Measurements from ENCODE around the gene BANF2.
"Not testable (repeated sequence)": the region's sequence is repeated elsewhere in the genome, so short reads cannot be mapped to it uniquely, and the experiment has no call there.

The BANF2 gene

DNA sequence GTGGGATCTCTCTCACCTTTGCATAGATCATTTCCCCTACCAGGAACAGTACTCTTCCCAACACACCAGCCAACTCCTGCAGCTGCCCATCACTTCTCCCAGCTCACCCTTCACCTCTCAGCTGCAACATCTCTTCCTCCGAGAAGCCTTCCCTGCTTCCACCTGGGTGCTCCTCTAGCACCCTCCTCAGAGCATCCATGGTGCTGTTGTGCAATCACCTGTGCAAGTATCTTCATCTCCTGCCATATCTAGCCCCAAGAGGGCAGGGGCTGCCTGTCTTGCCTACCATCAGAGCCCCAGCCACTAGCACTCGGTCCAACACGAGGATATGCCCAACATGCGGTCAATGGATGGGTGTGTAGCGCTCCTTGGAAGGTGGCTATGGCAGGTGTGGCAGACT, 75.8 kb downstream of the BANF2 start:
- Histone ChIP-seq H3K4me1 (ENCODE audit: insufficient read depth, insufficient read length) (no peaks in the 10 kb centered on the region), H3K36me3 (ENCODE audit: insufficient read depth, insufficient read length, low read length) (no peaks in the 10 kb centered on the region), H3K4me3 (ENCODE audit: insufficient read length, low read depth) (no peak overlapping the region), H3K9me3 (ENCODE audit: insufficient read depth, low read length) (peaks cover 11% of the 10 kb centered on the region; the same call in 1 of the 2 replicates), H3K9ac (ENCODE audit: insufficient read length, low read depth) (no peak overlapping the region), H3K27me3 (ENCODE audit: insufficient read depth, insufficient read length) (no peaks in the 10 kb centered on the region)
- DNase-seq (ENCODE audit: low read depth, low spot score) = no peak
- no peak for TF ChIP-seq SUZ12 (IDR thresholded peaks at IDR 0.05; ENCODE audit: extremely low read depth, insufficient read depth, insufficient read length)
- TF ChIP-seq YY1 (IDR thresholded peaks at IDR 0.05; ENCODE audit: insufficient read depth, insufficient read length) = no peak
- no peak for TF ChIP-seq ZNF274 (IDR thresholded peaks at IDR 0.05; ENCODE audit: low read depth, low read length)

DNA sequence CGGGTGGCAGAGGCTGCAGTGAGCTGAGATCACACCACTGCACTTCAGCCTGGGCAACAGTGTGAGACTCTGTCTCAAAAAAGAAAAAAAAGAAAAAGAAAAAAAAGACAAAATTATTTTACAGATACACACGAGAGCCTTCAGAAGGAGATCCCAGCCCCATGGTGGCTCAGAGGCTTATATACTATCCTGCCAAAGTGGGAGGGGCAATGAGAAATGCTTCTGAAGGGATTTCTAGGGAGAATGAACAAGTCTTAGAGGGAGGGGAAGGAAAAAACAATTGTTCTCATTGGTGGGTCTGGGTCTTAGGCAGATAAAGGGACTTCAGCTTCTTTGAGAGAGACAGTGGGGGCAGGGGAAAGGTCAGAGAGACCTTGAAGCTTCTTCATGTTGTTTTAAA, 76.8 kb downstream of the BANF2 start:
- no peak overlapping the region for H3K4me3 ChIP-seq (ENCODE audit: insufficient read length, low read depth)
- no peaks in the 10 kb centered on the region for H3K27me3 ChIP-seq (ENCODE audit: insufficient read depth, insufficient read length)
- H3K9ac ChIP-seq (ENCODE audit: insufficient read length, low read depth) = no peak overlapping the region
- peaks cover 11% of the 10 kb centered on the region; the same call in 1 of the 2 replicates for H3K9me3 ChIP-seq (ENCODE audit: insufficient read depth, low read length)
- DNase-seq (ENCODE audit: low read depth, low spot score) = no peak
- no peak for TF ChIP-seq YY1 (IDR thresholded peaks at IDR 0.05; ENCODE audit: insufficient read depth, insufficient read length)
- no peak for TF ChIP-seq ZNF274 (IDR thresholded peaks at IDR 0.05; ENCODE audit: low read depth, low read length)
- TF ChIP-seq SUZ12 (IDR thresholded peaks at IDR 0.05; ENCODE audit: extremely low read depth, insufficient read depth, insufficient read length) = no peak
- no peaks in the 10 kb centered on the region for H3K36me3 ChIP-seq (ENCODE audit: insufficient read depth, insufficient read length, low read length)
- H3K4me1 ChIP-seq (ENCODE audit: insufficient read depth, insufficient read length) = no peaks in the 10 kb centered on the region

DNA sequence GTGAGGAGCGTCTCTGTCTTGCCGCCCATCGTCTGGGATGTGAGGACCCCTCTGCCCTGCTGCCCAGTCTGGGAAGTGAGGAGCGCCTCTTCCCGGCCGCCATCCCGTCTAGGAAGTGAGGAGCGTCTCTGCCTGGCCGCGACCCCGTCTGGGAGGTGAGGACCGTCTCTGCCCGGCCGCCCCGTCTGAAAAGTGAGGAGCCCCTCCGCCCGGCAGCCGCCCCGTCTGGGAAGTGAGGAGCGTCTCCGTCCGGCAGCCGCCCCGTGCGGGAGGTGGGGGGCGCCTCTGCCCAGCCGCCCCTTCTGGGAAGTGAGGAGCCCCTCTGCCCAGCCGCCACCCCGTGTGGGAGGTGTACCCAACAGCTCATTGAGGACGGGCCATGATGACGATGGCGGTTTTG, 79.2 kb downstream of the BANF2 start:
- not testable (repeated sequence) for H3K27me3 ChIP-seq (ENCODE audit: insufficient read depth, insufficient read length); H3K9ac ChIP-seq (ENCODE audit: insufficient read length, low read depth)

DNA sequence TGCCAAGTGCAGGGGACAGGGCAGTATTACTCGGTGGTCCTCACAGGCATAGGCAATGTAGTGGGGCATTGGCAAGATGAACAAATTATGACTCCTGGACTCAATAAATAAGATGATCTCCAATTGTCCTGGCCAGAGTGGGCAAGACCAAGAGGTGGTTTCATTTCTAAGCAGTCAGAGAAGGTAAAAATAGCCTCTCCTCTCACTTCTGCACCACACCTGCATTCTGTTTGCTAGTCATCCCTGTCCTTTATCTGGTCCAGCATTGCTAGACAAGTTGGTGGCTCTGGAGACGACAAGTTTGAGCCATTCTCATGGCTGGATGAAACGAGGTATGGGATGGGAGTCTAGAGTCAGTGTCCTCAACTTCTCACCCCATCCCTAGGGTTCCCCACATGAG, 83.0 kb downstream of the BANF2 start:
- Histone ChIP-seq H3K9ac (ENCODE audit: insufficient read length, low read depth) (no peak overlapping the region), H3K4me3 (ENCODE audit: insufficient read length, low read depth) (no peak overlapping the region), H3K9me3 (ENCODE audit: insufficient read depth, low read length) (peaks cover 4% of the 10 kb centered on the region; the same call in 1 of the 2 replicates), H3K36me3 (ENCODE audit: insufficient read depth, insufficient read length, low read length) (no peaks in the 10 kb centered on the region), H3K27me3 (ENCODE audit: insufficient read depth, insufficient read length) (no peaks in the 10 kb centered on the region), H3K4me1 (ENCODE audit: insufficient read depth, insufficient read length) (peaks cover 3% of the 10 kb centered on the region)
- TF ChIP-seq SUZ12 (IDR thresholded peaks at IDR 0.05; ENCODE audit: extremely low read depth, insufficient read depth, insufficient read length) (no peak), ZNF274 (IDR thresholded peaks at IDR 0.05; ENCODE audit: low read depth, low read length) (no peak), YY1 (IDR thresholded peaks at IDR 0.05; ENCODE audit: insufficient read depth, insufficient read length) (no peak)
- DNase-seq (ENCODE audit: low read depth, low spot score) = no peak

More for the DNA sequence above, 79.2 kb downstream of the BANF2 start:
- not testable (repeated sequence) for H3K36me3 ChIP-seq (ENCODE audit: insufficient read depth, insufficient read length, low read length); H3K4me1 ChIP-seq (ENCODE audit: insufficient read depth, insufficient read length); H3K4me3 ChIP-seq (ENCODE audit: insufficient read length, low read depth); DNase-seq (ENCODE audit: low read depth, low spot score)
- peaks cover 11% of the 10 kb centered on the region; the same call in 1 of the 2 replicates for H3K9me3 ChIP-seq (ENCODE audit: insufficient read depth, low read length)

DNA sequence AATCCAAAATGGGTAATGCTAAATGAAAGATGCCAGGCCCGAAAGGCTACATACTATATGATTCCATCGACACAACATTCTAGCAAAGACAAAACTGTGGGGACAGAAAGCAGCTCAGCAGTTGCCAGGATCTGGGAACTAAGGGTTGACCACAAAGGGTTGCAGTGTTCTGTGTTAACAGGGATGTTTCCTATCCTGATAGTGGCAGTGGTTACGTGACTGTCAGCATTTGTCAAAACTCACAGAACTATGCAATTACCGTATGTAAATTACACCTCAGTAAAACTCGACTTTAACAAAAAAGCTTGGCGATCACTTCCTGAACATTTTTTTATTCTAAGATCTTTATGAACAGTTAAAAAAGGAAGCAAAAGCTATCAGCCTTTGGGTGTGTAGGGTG, 83.9 kb downstream of the BANF2 start:
- DNase-seq (ENCODE audit: low read depth, low spot score) = no peak
- Histone ChIP-seq H3K4me3 (ENCODE audit: insufficient read length, low read depth) (no peak overlapping the region), H3K27me3 (ENCODE audit: insufficient read depth, insufficient read length) (no peaks in the 10 kb centered on the region), H3K4me1 (ENCODE audit: insufficient read depth, insufficient read length) (peaks cover 3% of the 10 kb centered on the region), H3K9ac (ENCODE audit: insufficient read length, low read depth) (no peak overlapping the region), H3K9me3 (ENCODE audit: insufficient read depth, low read length) (no peaks in the 10 kb centered on the region; the same call in 1 of the 2 replicates), H3K36me3 (ENCODE audit: insufficient read depth, insufficient read length, low read length) (no peaks in the 10 kb centered on the region)
- TF ChIP-seq SUZ12 (IDR thresholded peaks at IDR 0.05; ENCODE audit: extremely low read depth, insufficient read depth, insufficient read length) (no peak), YY1 (IDR thresholded peaks at IDR 0.05; ENCODE audit: insufficient read depth, insufficient read length) (no peak), ZNF274 (IDR thresholded peaks at IDR 0.05; ENCODE audit: low read depth, low read length) (no peak)

DNA sequence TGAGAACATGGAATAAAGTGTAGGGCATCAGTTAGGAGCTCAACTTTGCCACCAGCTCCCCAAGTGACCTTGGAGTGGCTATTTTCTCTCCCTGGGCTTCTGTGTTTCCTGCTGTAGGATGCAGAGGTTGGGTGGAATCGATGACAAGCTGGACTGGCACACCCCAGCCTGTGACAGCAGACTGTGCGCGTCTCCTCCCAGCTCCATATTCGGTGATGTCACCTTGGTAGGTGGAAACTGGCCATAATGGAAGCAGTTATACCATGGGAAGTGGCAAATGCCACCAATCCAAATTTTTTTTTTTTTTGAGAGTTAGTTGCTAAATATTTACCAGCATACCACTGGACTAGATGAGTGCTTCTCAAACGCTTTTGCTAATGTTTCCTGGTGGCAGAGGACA, 85.2 kb downstream of the BANF2 start:
- Histone ChIP-seq H3K4me1 (ENCODE audit: insufficient read depth, insufficient read length) (peaks cover 3% of the 10 kb centered on the region), H3K36me3 (ENCODE audit: insufficient read depth, insufficient read length, low read length) (no peaks in the 10 kb centered on the region), H3K9ac (ENCODE audit: insufficient read length, low read depth) (no peak overlapping the region), H3K9me3 (ENCODE audit: insufficient read depth, low read length) (no peaks in the 10 kb centered on the region; the same call in 1 of the 2 replicates), H3K27me3 (ENCODE audit: insufficient read depth, insufficient read length) (no peaks in the 10 kb centered on the region), H3K4me3 (ENCODE audit: insufficient read length, low read depth) (no peak overlapping the region)
- no peak for DNase-seq (ENCODE audit: low read depth, low spot score)
- no peak for TF ChIP-seq ZNF274 (IDR thresholded peaks at IDR 0.05; ENCODE audit: low read depth, low read length)
- no peak for TF ChIP-seq YY1 (IDR thresholded peaks at IDR 0.05; ENCODE audit: insufficient read depth, insufficient read length)
- no peak for TF ChIP-seq SUZ12 (IDR thresholded peaks at IDR 0.05; ENCODE audit: extremely low read depth, insufficient read depth, insufficient read length)
